ENCODE results near the gene CFAP68. TPM values are rescaled to one million over a fixed set of nuclear protein-coding genes. Genes with fewer than 3 reads are reported as not detected.

CFAP68 gene
- total and polyA plus RNA-seq, 10 of the 15 experiments (the other 5 are each of a cell fraction or from before 2014, with no cell fraction given), result 35.7 to 84.4 (median 64.1) TPM

- Histone ChIP-seq H3K4me1 (ENCODE audit: control insufficient read depth, insufficient read depth, low read length) (no peaks in the 10 kb centered on the region), H3K9me3 (replicated peaks; ENCODE audit: control insufficient read depth, insufficient read depth, low read length) (no peaks in the 10 kb centered on the region), H3K27ac (ENCODE audit: control insufficient read depth, insufficient read depth) (no peak overlapping the region), H3K4me2 (ENCODE audit: control insufficient read depth, insufficient read depth) (no peak overlapping the region), H3K79me2 (ENCODE audit: control insufficient read depth, insufficient read depth, low read length) (no peaks in the 10 kb centered on the region), H3K27me3 (replicated peaks in 1 of 2; ENCODE audit: control insufficient read depth in 2 of 2, insufficient read depth in 2 of 2, low read length in 1 of 2) (no peaks in the 10 kb centered on the region; a peak in 1 of 4 replicates), H4K20me1 (ENCODE audit: control insufficient read depth, insufficient read depth) (no peaks in the 10 kb centered on the region), H3K36me3 (ENCODE audit: control insufficient read depth in 2 of 2, insufficient read depth in 2 of 2, low read length in 1 of 2) (no peaks in the 10 kb centered on the region), H2AFZ (ENCODE audit: control insufficient read depth, low read depth, low read length) (no peak overlapping the region), H3K4me3 (no peak overlapping the region), H3K9ac (ENCODE audit: control insufficient read depth, insufficient read depth, low read length) (no peak overlapping the region)
- no peak for ATAC-seq
- in situ Hi-C loops (cut with MboI), result no loop called here
- WGBS (ENCODE audit: insufficient coverage, insufficient replicate concordance, low lambda C conversion rate, missing lambda C conversion rate), result 72% methylated on average over 2 of the region's 2 CpGs
- ChIA-PET SMC1A (ENCODE audit: uncharacterized antibody, unreplicated experiment) (interaction anchor here (0.6 kb wide), 1 partner anchor 54 kb away, joined by 3 read pairs; no protein-coding TSS in a partner anchor), POLR2A (no interaction called here), CTCF (no interaction called here), RAD21 (ENCODE audit: unreplicated experiment) (no interaction called here)
- FAIRE-seq, result no peak
- TF ChIP-seq RCOR1 (conservative IDR thresholded peaks at IDR 0.05; ENCODE audit: low read depth, low read length), result no peak
- no peak for TF ChIP-seq USF1 (IDR thresholded peaks at IDR 0.05; ENCODE audit: borderline replicate concordance, extremely low read length, insufficient read depth, low read depth, low read length)
- TF ChIP-seq KAT2A (conservative IDR thresholded peaks at IDR 0.05; ENCODE audit: control insufficient read depth, low read depth, low read length), result no peak
- no peak for TF ChIP-seq SMC3 (IDR thresholded peaks at IDR 0.05; ENCODE audit: borderline replicate concordance, low read length)
- no peak for TF ChIP-seq CTCF (IDR thresholded peaks at IDR 0.05 in 2 of 3, conservative IDR thresholded peaks at IDR 0.05 in 1 of 3; ENCODE audit: control insufficient read depth in 2 of 3, extremely low read depth in 1 of 3, insufficient read depth in 1 of 3, low read depth in 3 of 3, low read length in 3 of 3)
- no peak for TF ChIP-seq FOXM1 (IDR thresholded peaks at IDR 0.05; ENCODE audit: low read depth, low read length)
- TF ChIP-seq RUNX3 (IDR thresholded peaks at IDR 0.05; ENCODE audit: low read length), result no peak
- TF ChIP-seq ATF2 (IDR thresholded peaks at IDR 0.05; ENCODE audit: low read length), result no peak
- no peak for TF ChIP-seq ATF3 (IDR thresholded peaks at IDR 0.05; ENCODE audit: borderline replicate concordance, extremely low read depth, low read depth, low read length)
- TF ChIP-seq ZBTB4 (CRISPR knock-in tag; IDR thresholded peaks at IDR 0.05), result no peak
- TF ChIP-seq HDGF (IDR thresholded peaks at IDR 0.05), result no peak
- no peak for TF ChIP-seq JUND (IDR thresholded peaks at IDR 0.05; ENCODE audit: low read depth, low read length)
- no peak for DNase-seq (ENCODE audit: low read depth, low spot score)
- intact Hi-C loops (cut with micrococcal nuclease; ENCODE audit: unreplicated experiment), result no loop called here
- no TSS peak for BruUV-seq (replicated peaks)
These were observed 41.6 kb downstream of the CFAP68 start for GRCh38 chr11:111920908-111921307.
